Loucy (cell line): Measurements from ENCODE around the gene THAP10.

ENCODE experiments used
- H2AFZ ChIP-seq: fragments of 200-600 bp; sonication (generic); 2 replicates; pipeline ENCODE4 v1.6.0; 2016; ENCODE audit warnings: antibody characterized with exemption, mild to moderate bottlenecking, low read length, moderate library complexity
- H3F3A ChIP-seq: fragments of 200-600 bp; 2 replicates; pipeline ENCODE4 v1.6.0; 2016; ENCODE audit warnings: antibody characterized with exemption, low read depth, mild to moderate bottlenecking
- H3K27me3 ChIP-seq: fragments of 200-600 bp; sonication (generic); 2 replicates; pipeline ENCODE4 v1.6.1; 2014; ENCODE audit warnings: low read length, mild to moderate bottlenecking; ENCODE audit not compliant: insufficient read depth, poor library complexity, severe bottlenecking
- H3K36me3 ChIP-seq: fragments of 200-600 bp; sonication (generic); 2 replicates; pipeline ENCODE4 v1.6.1; 2016; ENCODE audit warnings: low read length; ENCODE audit not compliant: insufficient read depth
- H3K4me1 ChIP-seq: fragments of 200-600 bp; sonication (generic); 2 replicates; pipeline ENCODE4 v1.5.1; 2014; ENCODE audit warnings: low read length, mild to moderate bottlenecking; ENCODE audit not compliant: insufficient read depth, poor library complexity, severe bottlenecking
- H3K4me2 ChIP-seq: fragments of 200-600 bp; sonication (generic); 2 replicates; pipeline ENCODE4 v1.6.0; 2014; ENCODE audit warnings: antibody characterized with exemption, low read length, low read depth, mild to moderate bottlenecking; ENCODE audit not compliant: poor library complexity, severe bottlenecking
- H3K4me3 ChIP-seq: fragments of 200-600 bp; sonication (generic); 2 replicates; pipeline ENCODE4 v1.5.1; 2014; ENCODE audit warnings: low read length, mild to moderate bottlenecking, mixed read lengths; ENCODE audit not compliant: poor library complexity, severe bottlenecking
- H3K79me2 ChIP-seq: fragments of 200-600 bp; sonication (generic); 2 replicates; pipeline ENCODE4 v1.6.1; 2014; ENCODE audit warnings: low read length; ENCODE audit not compliant: insufficient read depth
- H3K9ac ChIP-seq: fragments of 200-600 bp; sonication (generic); 2 replicates; pipeline ENCODE4 v1.6.0; 2014; ENCODE audit warnings: mild to moderate bottlenecking, low read depth, low read length, moderate library complexity; ENCODE audit not compliant: poor library complexity, severe bottlenecking
- H3K9me2 ChIP-seq: fragments of 200-600 bp; sonication (generic); replicated peaks from 2 replicates; pipeline ENCODE4 v1.6.1; 2016; ENCODE audit warnings: low read depth, low read length, mixed read lengths
- H3K9me3 ChIP-seq: fragments of 200-600 bp; sonication (generic); 2 replicates; pipeline ENCODE4 v1.6.1; 2014; ENCODE audit warnings: mild to moderate bottlenecking, antibody characterized with exemption, low read length, low read depth; ENCODE audit not compliant: insufficient read depth
- H4K20me1 ChIP-seq: fragments of 200-600 bp; sonication (generic); 2 replicates; pipeline ENCODE4 v1.6.0; 2014; ENCODE audit warnings: antibody characterized with exemption, low read length, mild to moderate bottlenecking; ENCODE audit not compliant: insufficient read depth, poor library complexity, severe bottlenecking
- EZH2phosphoT487 ChIP-seq: fragments of 200-600 bp; IDR thresholded peaks from 2 replicates; pipeline ENCODE4 v1.6.1; 2018; ENCODE audit warnings: antibody characterized with exemption, mild to moderate bottlenecking, moderate library complexity, borderline replicate concordance
- TF ChIP-seq, protein P1 (sequence below): fragments of 200-600 bp; sonication (generic); conservative IDR thresholded peaks from 2 replicates; pipeline ENCODE4 v1.5.1; 2014; ENCODE audit warnings: mild to moderate bottlenecking, antibody characterized with exemption, low read length

Gene THAP10

DNA sequence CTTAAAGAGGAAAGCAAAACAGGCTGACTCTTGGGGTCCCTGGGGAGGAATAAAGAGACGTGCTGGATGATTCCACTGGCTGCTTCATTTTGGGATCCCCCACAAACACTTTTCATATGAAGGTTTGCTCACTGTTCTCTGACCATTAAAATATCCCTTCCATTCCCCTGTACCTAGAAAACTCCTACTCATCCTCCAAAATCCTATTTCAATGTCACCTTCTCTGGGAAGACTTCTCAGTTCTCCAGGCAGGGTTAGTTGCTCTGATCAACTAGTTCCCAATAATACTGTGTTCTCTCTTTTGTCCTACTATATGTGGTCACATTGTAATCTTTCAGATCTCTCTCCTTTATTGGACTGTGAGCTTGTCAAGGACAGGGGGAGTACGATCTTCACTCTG, 57.2 kb downstream of the THAP10 start:
- no peaks in the 10 kb centered on the region for H4K20me1 ChIP-seq
- no peaks in the 10 kb centered on the region for H3K36me3 ChIP-seq
- H3K79me2 ChIP-seq: no peaks in the 10 kb centered on the region
- H3K4me3 ChIP-seq: no peak overlapping the region
- no peaks in the 10 kb centered on the region for H3K9me3 ChIP-seq
- H3K4me1 ChIP-seq: no peaks in the 10 kb centered on the region
- H3F3A ChIP-seq: no peaks in the 10 kb centered on the region
- no peak overlapping the region for H3K9ac ChIP-seq
- H3K27me3 ChIP-seq: no peaks in the 10 kb centered on the region
- H2AFZ ChIP-seq: no peak overlapping the region
- no peaks in the 10 kb centered on the region for H3K9me2 ChIP-seq
- no peak overlapping the region for H3K4me2 ChIP-seq
- TF ChIP-seq, protein P1, sequence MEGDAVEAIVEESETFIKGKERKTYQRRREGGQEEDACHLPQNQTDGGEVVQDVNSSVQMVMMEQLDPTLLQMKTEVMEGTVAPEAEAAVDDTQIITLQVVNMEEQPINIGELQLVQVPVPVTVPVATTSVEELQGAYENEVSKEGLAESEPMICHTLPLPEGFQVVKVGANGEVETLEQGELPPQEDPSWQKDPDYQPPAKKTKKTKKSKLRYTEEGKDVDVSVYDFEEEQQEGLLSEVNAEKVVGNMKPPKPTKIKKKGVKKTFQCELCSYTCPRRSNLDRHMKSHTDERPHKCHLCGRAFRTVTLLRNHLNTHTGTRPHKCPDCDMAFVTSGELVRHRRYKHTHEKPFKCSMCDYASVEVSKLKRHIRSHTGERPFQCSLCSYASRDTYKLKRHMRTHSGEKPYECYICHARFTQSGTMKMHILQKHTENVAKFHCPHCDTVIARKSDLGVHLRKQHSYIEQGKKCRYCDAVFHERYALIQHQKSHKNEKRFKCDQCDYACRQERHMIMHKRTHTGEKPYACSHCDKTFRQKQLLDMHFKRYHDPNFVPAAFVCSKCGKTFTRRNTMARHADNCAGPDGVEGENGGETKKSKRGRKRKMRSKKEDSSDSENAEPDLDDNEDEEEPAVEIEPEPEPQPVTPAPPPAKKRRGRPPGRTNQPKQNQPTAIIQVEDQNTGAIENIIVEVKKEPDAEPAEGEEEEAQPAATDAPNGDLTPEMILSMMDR: no peak
- no peak for TF ChIP-seq EZH2phosphoT487

- no peaks in the 10 kb centered on the region for H3K9me3 ChIP-seq
- no peaks in the 10 kb centered on the region for H3K36me3 ChIP-seq
- H4K20me1 ChIP-seq: no peaks in the 10 kb centered on the region
- H3K9ac ChIP-seq: no peak overlapping the region
- H2AFZ ChIP-seq: no peak overlapping the region
- no peak overlapping the region for H3K4me3 ChIP-seq
- TF ChIP-seq, protein P1: no peak
- TF ChIP-seq EZH2phosphoT487: no peak
- H3F3A ChIP-seq: no peaks in the 10 kb centered on the region
- no peaks in the 10 kb centered on the region for H3K9me2 ChIP-seq
- no peaks in the 10 kb centered on the region for H3K79me2 ChIP-seq
- no peak overlapping the region for H3K4me2 ChIP-seq
- H3K27me3 ChIP-seq: no peaks in the 10 kb centered on the region
- no peaks in the 10 kb centered on the region for H3K4me1 ChIP-seq
Measured at GRCh38 chr15:70833861-70834765, 58.1 kb downstream of the THAP10 start.

DNA sequence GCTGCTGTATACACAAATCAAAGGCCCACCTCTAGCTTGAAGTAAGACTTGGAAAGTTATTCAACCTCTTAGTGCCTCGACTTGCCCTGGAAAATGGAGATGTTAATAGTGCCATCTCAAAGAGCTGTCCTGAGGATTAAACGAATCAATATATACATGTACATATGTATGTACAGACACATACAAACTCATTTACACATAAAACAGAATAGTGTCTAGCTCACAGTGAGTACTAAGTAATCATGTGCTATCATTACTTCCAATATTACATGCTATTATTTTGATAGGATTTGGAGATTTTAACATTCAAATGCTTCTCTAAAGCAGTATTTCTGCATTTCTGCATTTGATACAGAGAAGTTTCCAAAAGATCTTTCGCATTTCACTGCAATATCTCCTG, 58.8 kb downstream of the THAP10 start:
- Histone ChIP-seq H3K79me2 (no peaks in the 10 kb centered on the region), H3F3A (no peaks in the 10 kb centered on the region)

More for the DNA sequence above, 58.8 kb downstream of the THAP10 start:
- Histone ChIP-seq H3K4me3 (no peak overlapping the region), H4K20me1 (no peaks in the 10 kb centered on the region), H3K4me2 (no peak overlapping the region), H3K36me3 (no peaks in the 10 kb centered on the region), H3K9me2 (no peaks in the 10 kb centered on the region), H3K9me3 (no peaks in the 10 kb centered on the region), H3K9ac (no peak overlapping the region), H3K4me1 (no peaks in the 10 kb centered on the region), H2AFZ (no peak overlapping the region), H3K27me3 (no peaks in the 10 kb centered on the region)
- no peak for TF ChIP-seq EZH2phosphoT487
- TF ChIP-seq, protein P1: no peak
